DND-41 (cell line): Measurements from ENCODE around the gene ANKRD39.

Experiments used
- ATAC-seq: fragments of 200-7000 bp; cut with Tn5 transposase; 3 replicates; pipeline ENCODE4 v1.9.1; 2021; ENCODE audit warnings: low read depth; ENCODE audit not compliant: insufficient read depth
- DNase-seq: peaks from one replicate; pipeline ENCODE4 v3.0.0-alpha.2; 2020
- H2AFZ ChIP-seq: 2 replicates; pipeline ENCODE4 v1.6.0; 2012; ENCODE audit warnings: low read depth, low read length
- H3K27ac ChIP-seq: 2 replicates; pipeline ENCODE4 v1.5.1; 2012; ENCODE audit warnings: low read length, inconsistent platforms
- H3K27me3 ChIP-seq: fragments of 200-600 bp; sonication (generic); 2 replicates; pipeline ENCODE4 v1.6.0; 2012; ENCODE audit warnings: low read length, mild to moderate bottlenecking, inconsistent platforms; ENCODE audit not compliant: insufficient read depth, poor library complexity
- H3K36me3 ChIP-seq: 2 replicates; pipeline ENCODE4 v1.5.1; 2012; ENCODE audit warnings: low read length, inconsistent platforms; ENCODE audit not compliant: insufficient read depth
- H3K4me1 ChIP-seq: 2 replicates; pipeline ENCODE4 v1.5.1; 2012; ENCODE audit warnings: mild to moderate bottlenecking, low read length; ENCODE audit not compliant: insufficient read depth
- H3K4me2 ChIP-seq: 2 replicates; pipeline ENCODE4 v1.6.0; 2012; ENCODE audit warnings: mild to moderate bottlenecking, moderate library complexity, low read length, inconsistent platforms; ENCODE audit not compliant: insufficient read depth
- H3K4me3 ChIP-seq, 2 experiments: fragments of 200-600 bp in 1 of 2; shearing (Covaris generic) in 1 of 2; 2 replicates each; pipeline ENCODE4 v1.5.1; 2012 to 2016; ENCODE audit warnings: inconsistent platforms in 2 of 2, low read length in 2 of 2, mild to moderate bottlenecking in 2 of 2, low read depth in 1 of 2, moderate library complexity in 1 of 2
- H3K79me2 ChIP-seq: 2 replicates; pipeline ENCODE4 v1.6.0; 2012; ENCODE audit warnings: low read length, inconsistent platforms; ENCODE audit not compliant: insufficient read depth
- H3K9ac ChIP-seq: 2 replicates; pipeline ENCODE4 v1.6.0; 2012; ENCODE audit warnings: low read depth, mild to moderate bottlenecking, inconsistent platforms, low read length, moderate library complexity
- H3K9me3 ChIP-seq: 2 replicates; pipeline ENCODE4 v1.5.1; 2012; ENCODE audit warnings: low read length, moderate library complexity, mild to moderate bottlenecking, inconsistent platforms; ENCODE audit not compliant: insufficient read depth, severe bottlenecking
- H4K20me1 ChIP-seq: 2 replicates; pipeline ENCODE4 v1.6.0; 2012; ENCODE audit warnings: low read length; ENCODE audit not compliant: insufficient read depth
- CTCF ChIP-seq: IDR thresholded peaks from 2 replicates; pipeline ENCODE4 v1.5.1; 2012; ENCODE audit warnings: borderline replicate concordance, low read length, moderate library complexity, mild to moderate bottlenecking; ENCODE audit not compliant: poor library complexity, severe bottlenecking; ENCODE audit errors: extremely low read depth
- EZH2 ChIP-seq: IDR thresholded peaks from 3 replicates; pipeline ENCODE4 v1.6.1; 2012; ENCODE audit warnings: borderline replicate concordance, low read depth, mild to moderate bottlenecking, moderate library complexity, low read length, inconsistent platforms; ENCODE audit not compliant: severe bottlenecking

Gene ANKRD39

GRCh38 chr2:96882230-96882629, 24.4 kb upstream of the ANKRD39 start:
- Histone ChIP-seq H4K20me1 (no peaks in the 10 kb centered on the region), H3K79me2 (no peaks in the 10 kb centered on the region), H3K9me3 (no peaks in the 10 kb centered on the region), H3K27ac (no peak overlapping the region), H3K4me1 (no peaks in the 10 kb centered on the region), H3K36me3 (no peaks in the 10 kb centered on the region), H3K4me2 (no peak overlapping the region), H3K27me3 (peaks cover 22% of the 10 kb centered on the region), H3K9ac (no peak overlapping the region), H2AFZ (no peak overlapping the region), H3K4me3 (no peak overlapping the region)
- TF ChIP-seq EZH2 (no peak), CTCF (no peak)
- no peak for DNase-seq
- ATAC-seq = peak; percentile 34; the same call in 1 of the 3 replicates

GRCh38 chr2:96881349-96882195, 23.8 kb upstream of the ANKRD39 start:
- Histone ChIP-seq H3K9me3 (no peaks in the 10 kb centered on the region), H3K9ac (no peak overlapping the region), H3K36me3 (no peaks in the 10 kb centered on the region), H2AFZ (no peak overlapping the region), H3K27ac (no peak overlapping the region), H4K20me1 (no peaks in the 10 kb centered on the region), H3K4me1 (no peaks in the 10 kb centered on the region), H3K79me2 (no peaks in the 10 kb centered on the region), H3K27me3 (peaks cover 22% of the 10 kb centered on the region), H3K4me3 (no peak overlapping the region), H3K4me2 (no peak overlapping the region)
- DNase-seq (no peak), ATAC-seq (no peak)
- TF ChIP-seq CTCF (no peak), EZH2 (no peak)

- no peak overlapping the region for H3K9ac ChIP-seq
- DNase-seq = no peak
Measured at GRCh38 chr2:96880891-96881273, 23.1 kb upstream of the ANKRD39 start.

More at GRCh38 chr2:96880891-96881273, 23.1 kb upstream of the ANKRD39 start:
- Histone ChIP-seq H3K79me2 (no peaks in the 10 kb centered on the region), H3K9me3 (no peaks in the 10 kb centered on the region), H3K4me2 (no peak overlapping the region), H3K4me1 (no peaks in the 10 kb centered on the region), H4K20me1 (no peaks in the 10 kb centered on the region), H3K27me3 (peaks cover 22% of the 10 kb centered on the region), H3K4me3 (no peak overlapping the region), H3K36me3 (no peaks in the 10 kb centered on the region), H3K27ac (no peak overlapping the region), H2AFZ (no peak overlapping the region)
- TF ChIP-seq EZH2 = no peak
- TF ChIP-seq CTCF = no peak
- ATAC-seq = no peak
